SU-DHL-6 (cell line): Measurements from ENCODE around the gene GATAD2B.

Experiments used
- H2AFZ ChIP-seq: fragments of 200-600 bp; sonication (generic); 2 replicates; pipeline ENCODE4 v1.6.1; 2014; ENCODE audit warnings: low read depth, mild to moderate bottlenecking, moderate library complexity, mixed read lengths, antibody characterized with exemption, low read length; ENCODE audit not compliant: severe bottlenecking
- H3F3A ChIP-seq: fragments of 200-600 bp; shearing (Covaris generic); 2 replicates; pipeline ENCODE4 v1.6.0; 2016; ENCODE audit warnings: antibody characterized with exemption, mild to moderate bottlenecking; ENCODE audit not compliant: insufficient read depth
- H3K27ac ChIP-seq: fragments of 200-600 bp; sonication (generic); 2 replicates; pipeline ENCODE4 v1.5.1; 2016; ENCODE audit warnings: low read depth, mild to moderate bottlenecking, low read length, moderate library complexity, mixed read lengths
- H3K27me3 ChIP-seq: fragments of 200-600 bp; sonication (generic), shearing (Covaris generic); 2 replicates; pipeline ENCODE4 v1.6.0; 2014; ENCODE audit warnings: mild to moderate bottlenecking, low read length
- H3K36me3 ChIP-seq: fragments of 200-600 bp; sonication (generic); 2 replicates; pipeline ENCODE4 v1.6.1; 2014; ENCODE audit warnings: mild to moderate bottlenecking, low read length, mixed read lengths
- H3K4me2 ChIP-seq: fragments of 300-600, 200-600 bp; shearing (Covaris generic), sonication (generic); 2 replicates; pipeline ENCODE4 v1.6.0; 2014; ENCODE audit warnings: low read length, low read depth, mild to moderate bottlenecking; ENCODE audit not compliant: poor library complexity, severe bottlenecking
- H3K4me3 ChIP-seq: fragments of 200-600 bp; sonication (generic); 2 replicates; pipeline ENCODE4 v1.5.1; 2014; ENCODE audit warnings: antibody characterized with exemption, low read length, mild to moderate bottlenecking, mixed read lengths; ENCODE audit not compliant: insufficient read depth, poor library complexity, severe bottlenecking
- H3K79me2 ChIP-seq: fragments of 200-600 bp; sonication (generic); 2 replicates; pipeline ENCODE4 v1.6.1; 2014; ENCODE audit warnings: mild to moderate bottlenecking, low read length, moderate library complexity; ENCODE audit not compliant: insufficient read depth
- H3K9ac ChIP-seq: fragments of 200-600 bp; sonication (generic); 2 replicates; pipeline ENCODE4 v1.7.0; 2014; ENCODE audit warnings: mild to moderate bottlenecking, low read length
- H3K9me2 ChIP-seq: fragments of 200-600 bp; sonication (generic); replicated peaks from 2 replicates; pipeline ENCODE4 v1.6.1; 2014; ENCODE audit warnings: low read length; ENCODE audit not compliant: insufficient read depth
- H3K9me3 ChIP-seq: fragments of 200-600 bp; sonication (generic); 2 replicates; pipeline ENCODE4 v1.6.1; 2014; ENCODE audit warnings: low read length, mixed read lengths; ENCODE audit not compliant: insufficient read depth
- H4K20me1 ChIP-seq: fragments of 200-600 bp; sonication (generic); 2 replicates; pipeline ENCODE4 v1.6.1; 2014; ENCODE audit warnings: low read depth, mild to moderate bottlenecking, antibody characterized with exemption, low read length, moderate library complexity, mixed read lengths
- EZH2phosphoT487 ChIP-seq: fragments of 200-600 bp; sonication (generic), shearing (Covaris generic); conservative IDR thresholded peaks from 2 replicates; pipeline ENCODE4 v1.6.1; 2018; ENCODE audit warnings: mild to moderate bottlenecking, antibody characterized with exemption, low read length, moderate library complexity, mixed read lengths
- TF ChIP-seq, protein P1 (sequence below): fragments of 200-600 bp; sonication (generic); IDR thresholded peaks from one replicate; pipeline ENCODE4 v1.5.1; 2017; ENCODE audit warnings: antibody characterized with exemption, mild to moderate bottlenecking, low read length, moderate library complexity; ENCODE audit not compliant: insufficient read depth, poor library complexity, severe bottlenecking

Gene GATAD2B

GRCh38 chr1:153869486-153869885, 53.3 kb downstream of the GATAD2B start:
- Histone ChIP-seq H4K20me1 (no peaks in the 10 kb centered on the region), H3K9me2 (no peaks in the 10 kb centered on the region), H3K9ac (no peak overlapping the region), H3K27me3 (no peaks in the 10 kb centered on the region), H3K4me2 (no peak overlapping the region), H3K79me2 (peaks cover 98% of the 10 kb centered on the region), H2AFZ (no peak overlapping the region), H3K36me3 (no peaks in the 10 kb centered on the region), H3F3A (peaks cover 9% of the 10 kb centered on the region; the same call in 1 of the 2 replicates), H3K27ac (no peak overlapping the region), H3K9me3 (no peaks in the 10 kb centered on the region), H3K4me3 (no peak overlapping the region)
- TF ChIP-seq EZH2phosphoT487 = no peak
- TF ChIP-seq, protein P1, sequence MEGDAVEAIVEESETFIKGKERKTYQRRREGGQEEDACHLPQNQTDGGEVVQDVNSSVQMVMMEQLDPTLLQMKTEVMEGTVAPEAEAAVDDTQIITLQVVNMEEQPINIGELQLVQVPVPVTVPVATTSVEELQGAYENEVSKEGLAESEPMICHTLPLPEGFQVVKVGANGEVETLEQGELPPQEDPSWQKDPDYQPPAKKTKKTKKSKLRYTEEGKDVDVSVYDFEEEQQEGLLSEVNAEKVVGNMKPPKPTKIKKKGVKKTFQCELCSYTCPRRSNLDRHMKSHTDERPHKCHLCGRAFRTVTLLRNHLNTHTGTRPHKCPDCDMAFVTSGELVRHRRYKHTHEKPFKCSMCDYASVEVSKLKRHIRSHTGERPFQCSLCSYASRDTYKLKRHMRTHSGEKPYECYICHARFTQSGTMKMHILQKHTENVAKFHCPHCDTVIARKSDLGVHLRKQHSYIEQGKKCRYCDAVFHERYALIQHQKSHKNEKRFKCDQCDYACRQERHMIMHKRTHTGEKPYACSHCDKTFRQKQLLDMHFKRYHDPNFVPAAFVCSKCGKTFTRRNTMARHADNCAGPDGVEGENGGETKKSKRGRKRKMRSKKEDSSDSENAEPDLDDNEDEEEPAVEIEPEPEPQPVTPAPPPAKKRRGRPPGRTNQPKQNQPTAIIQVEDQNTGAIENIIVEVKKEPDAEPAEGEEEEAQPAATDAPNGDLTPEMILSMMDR = no peak

GRCh38 chr1:153866045-153866850, 56.5 kb downstream of the GATAD2B start:
- Histone ChIP-seq H3F3A (peaks cover 9% of the 10 kb centered on the region; the same call in 1 of the 2 replicates), H3K4me3 (no peak overlapping the region), H4K20me1 (no peaks in the 10 kb centered on the region), H3K9ac (no peak overlapping the region), H3K9me2 (no peaks in the 10 kb centered on the region), H3K9me3 (no peaks in the 10 kb centered on the region), H2AFZ (no peak overlapping the region), H3K27me3 (no peaks in the 10 kb centered on the region), H3K36me3 (no peaks in the 10 kb centered on the region), H3K4me2 (no peak overlapping the region), H3K27ac (peak overlapping the region; percentile 39; the same call in 1 of the 2 replicates), H3K79me2 (peaks cover 95% of the 10 kb centered on the region)
- TF ChIP-seq, protein P1 = no peak

GRCh38 chr1:153860285-153860684, 62.5 kb downstream of the GATAD2B start:
- Histone ChIP-seq H3F3A (peaks cover 29% of the 10 kb centered on the region; the same call in 1 of the 2 replicates), H3K27me3 (no peaks in the 10 kb centered on the region), H3K36me3 (no peaks in the 10 kb centered on the region), H3K9me2 (no peaks in the 10 kb centered on the region), H3K4me2 (no peak overlapping the region), H3K79me2 (peaks cover 86% of the 10 kb centered on the region), H3K4me3 (no peak overlapping the region), H3K27ac (no peak overlapping the region), H3K9ac (no peak overlapping the region), H4K20me1 (no peaks in the 10 kb centered on the region), H3K9me3 (no peaks in the 10 kb centered on the region), H2AFZ (no peak overlapping the region)
- no peak for TF ChIP-seq EZH2phosphoT487

- no peak overlapping the region for H3K4me3 ChIP-seq
- H3K27me3 ChIP-seq = no peaks in the 10 kb centered on the region
- no peak overlapping the region for H3K9ac ChIP-seq
- H3F3A ChIP-seq = peaks cover 39% of the 10 kb centered on the region
- no peak overlapping the region for H3K27ac ChIP-seq
- TF ChIP-seq EZH2phosphoT487 = no peak
- TF ChIP-seq, protein P1 = no peak
- H3K79me2 ChIP-seq = peaks cover 80% of the 10 kb centered on the region
- H3K4me2 ChIP-seq = no peak overlapping the region
- H4K20me1 ChIP-seq = 0 out of 2 replicates have a peak, but pooled peaks cover 4% of the 10 kb centered on the region
- no peaks in the 10 kb centered on the region for H3K9me3 ChIP-seq
- H2AFZ ChIP-seq = no peak overlapping the region
- H3K36me3 ChIP-seq = peaks cover 6% of the 10 kb centered on the region; the same call in 1 of the 2 replicates
- no peaks in the 10 kb centered on the region for H3K9me2 ChIP-seq
These were observed 65.3 kb downstream of the GATAD2B start for GRCh38 chr1:153857505-153857904.
